ENCODE results near the gene SORCS2.

DNA sequence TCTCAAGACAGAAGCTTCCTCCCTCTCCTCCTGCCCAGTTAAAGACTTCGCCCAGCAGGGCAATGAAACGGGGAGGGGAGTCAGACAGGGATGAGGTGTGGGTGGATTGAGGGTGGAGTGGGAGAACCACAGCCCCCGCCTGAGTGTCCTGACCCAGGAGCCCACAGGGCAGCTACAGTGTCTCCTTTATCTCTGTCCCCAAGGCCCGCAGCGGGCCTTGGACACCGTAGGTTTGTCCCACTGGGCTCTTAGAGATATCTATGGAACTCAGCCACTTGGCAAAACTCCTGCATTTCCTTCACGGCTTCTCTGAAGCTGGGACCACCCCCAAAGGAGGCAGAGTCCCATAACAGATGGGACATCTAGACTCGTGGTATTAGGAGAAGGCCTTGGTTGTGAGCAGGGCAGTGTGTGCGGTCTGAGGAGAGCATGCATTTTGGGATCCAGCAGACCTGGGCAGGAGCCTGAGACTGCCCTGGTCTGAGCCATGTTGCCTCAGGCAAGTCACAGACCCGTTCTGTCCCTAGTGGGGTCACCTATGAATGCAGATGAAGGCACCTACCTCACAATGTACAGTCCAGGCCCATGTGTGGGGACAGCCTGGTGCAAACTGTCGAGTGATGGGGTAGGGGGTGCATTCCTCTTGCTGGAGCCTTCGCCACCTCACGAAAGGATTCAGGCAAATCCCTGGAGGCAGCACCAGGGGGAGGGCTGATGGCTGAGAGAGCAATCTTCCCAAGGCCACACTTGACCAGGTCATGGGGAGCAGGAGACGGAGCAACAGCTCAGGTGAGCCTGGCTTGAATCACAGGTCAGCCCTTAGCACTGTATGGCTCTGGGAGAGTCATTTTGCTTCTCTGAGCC, 468.1 kb downstream of the SORCS2 start:
- TF ChIP-seq EZH2 (IDR thresholded peaks at IDR 0.05; ENCODE audit: borderline replicate concordance, low read depth, low read length, severe bottlenecking) (no peak), CTCF (IDR thresholded peaks at IDR 0.05; ENCODE audit: borderline replicate concordance, extremely low read depth, low read length, poor library complexity, severe bottlenecking) (no peak)
